Measurements from ENCODE around the gene TASP1.
"Not testable (repeated sequence)": the region's sequence is repeated elsewhere in the genome, so short reads cannot be mapped to it uniquely, and the experiment has no call there.

The TASP1 gene

GRCh38 chr20:13396022-13396421 is 242.7 kb downstream of the TASP1 start:
- H3K4me1 ChIP-seq (ENCODE audit: control insufficient read depth in 1 of 2, insufficient read depth in 2 of 2, low read length in 2 of 2) = no peaks in the 10 kb centered on the region
- H3K4me3 ChIP-seq (ENCODE audit: low read depth in 1 of 2, low read length in 2 of 2) = no peak overlapping the region
- H3K9ac ChIP-seq (ENCODE audit: low read depth in 1 of 2, low read length in 2 of 2) = no peak overlapping the region
- H3K9me3 ChIP-seq (ENCODE audit: control insufficient read depth in 1 of 2, low read length in 2 of 2) = no peaks in the 10 kb centered on the region
- no peak overlapping the region for H3K27ac ChIP-seq (ENCODE audit: low read depth, low read length)
- H3K36me3 ChIP-seq (ENCODE audit: control insufficient read depth in 1 of 2, insufficient read depth in 2 of 2, low read length in 2 of 2) = peaks cover 0 to 5% of the 10 kb centered on the region in 2 donors
- H3K27me3 ChIP-seq (ENCODE audit: control insufficient read depth in 1 of 2, insufficient read depth in 2 of 2, low read length in 2 of 2) = no peaks in the 10 kb centered on the region

GRCh38 chr20:13395232-13395631 is 243.5 kb downstream of the TASP1 start:
- Histone ChIP-seq H3K9me3 (ENCODE audit: control insufficient read depth in 1 of 2, low read length in 2 of 2) (no peaks in the 10 kb centered on the region), H3K36me3 (ENCODE audit: control insufficient read depth in 1 of 2, insufficient read depth in 2 of 2, low read length in 2 of 2) (peaks cover 0 to 5% of the 10 kb centered on the region in 2 donors), H3K4me1 (ENCODE audit: control insufficient read depth in 1 of 2, insufficient read depth in 2 of 2, low read length in 2 of 2) (no peaks in the 10 kb centered on the region), H3K4me3 (ENCODE audit: low read depth in 1 of 2, low read length in 2 of 2) (no peak overlapping the region), H3K27me3 (ENCODE audit: control insufficient read depth in 1 of 2, insufficient read depth in 2 of 2, low read length in 2 of 2) (no peaks in the 10 kb centered on the region), H3K9ac (ENCODE audit: low read depth in 1 of 2, low read length in 2 of 2) (no peak overlapping the region), H3K27ac (ENCODE audit: low read depth, low read length) (no peak overlapping the region)

GRCh38 chr20:13392391-13392790 is 246.3 kb downstream of the TASP1 start:
- no peak overlapping the region for H3K27ac ChIP-seq (ENCODE audit: low read depth, low read length)

GRCh38 chr20:13389115-13389514 is 249.6 kb downstream of the TASP1 start:
- Histone ChIP-seq H3K9me3 (ENCODE audit: control insufficient read depth in 1 of 2, low read length in 2 of 2) (no peaks in the 10 kb centered on the region), H3K27ac (ENCODE audit: low read depth, low read length) (no peak overlapping the region), H3K27me3 (ENCODE audit: control insufficient read depth in 1 of 2, insufficient read depth in 2 of 2, low read length in 2 of 2) (no peaks in the 10 kb centered on the region), H3K9ac (ENCODE audit: low read depth in 1 of 2, low read length in 2 of 2) (no peak overlapping the region), H3K36me3 (ENCODE audit: control insufficient read depth in 1 of 2, insufficient read depth in 2 of 2, low read length in 2 of 2) (peaks cover 3 to 10% of the 10 kb centered on the region in 2 donors), H3K4me1 (ENCODE audit: control insufficient read depth in 1 of 2, insufficient read depth in 2 of 2, low read length in 2 of 2) (no peaks in the 10 kb centered on the region), H3K4me3 (ENCODE audit: low read depth in 1 of 2, low read length in 2 of 2) (no peak overlapping the region)

More at GRCh38 chr20:13392391-13392790, 246.3 kb downstream of the TASP1 start:
- no peaks in the 10 kb centered on the region for H3K4me1 ChIP-seq (ENCODE audit: control insufficient read depth in 1 of 2, insufficient read depth in 2 of 2, low read length in 2 of 2)
- peaks cover 3 to 10% of the 10 kb centered on the region in 2 donors for H3K36me3 ChIP-seq (ENCODE audit: control insufficient read depth in 1 of 2, insufficient read depth in 2 of 2, low read length in 2 of 2)
- no peaks in the 10 kb centered on the region for H3K27me3 ChIP-seq (ENCODE audit: control insufficient read depth in 1 of 2, insufficient read depth in 2 of 2, low read length in 2 of 2)
- no peaks in the 10 kb centered on the region for H3K9me3 ChIP-seq (ENCODE audit: control insufficient read depth in 1 of 2, low read length in 2 of 2)
- no peak overlapping the region for H3K9ac ChIP-seq (ENCODE audit: low read depth in 1 of 2, low read length in 2 of 2)
- no peak overlapping the region for H3K4me3 ChIP-seq (ENCODE audit: low read depth in 1 of 2, low read length in 2 of 2)

- Histone ChIP-seq H3K9me3 (ENCODE audit: control insufficient read depth in 1 of 2, low read length in 2 of 2) (peaks cover 0 to 3% of the 10 kb centered on the region in 2 donors), H3K27ac (ENCODE audit: low read depth, low read length) (no peak overlapping the region), H3K4me3 (ENCODE audit: low read depth in 1 of 2, low read length in 2 of 2) (no peak overlapping the region), H3K27me3 (ENCODE audit: control insufficient read depth in 1 of 2, insufficient read depth in 2 of 2, low read length in 2 of 2) (no peaks in the 10 kb centered on the region), H3K4me1 (ENCODE audit: control insufficient read depth in 1 of 2, insufficient read depth in 2 of 2, low read length in 2 of 2) (no peaks in the 10 kb centered on the region), H3K36me3 (ENCODE audit: control insufficient read depth in 1 of 2, insufficient read depth in 2 of 2, low read length in 2 of 2) (peaks cover 0 to 5% of the 10 kb centered on the region in 2 donors), H3K9ac (ENCODE audit: low read depth in 1 of 2, low read length in 2 of 2) (no peak overlapping the region)
These were observed 254.6 kb downstream of the TASP1 start for GRCh38 chr20:13384132-13384531.

GRCh38 chr20:13382786-13383185 is 255.9 kb downstream of the TASP1 start:
- H3K36me3 ChIP-seq (ENCODE audit: control insufficient read depth in 1 of 2, insufficient read depth in 2 of 2, low read length in 2 of 2) = peaks cover 0 to 4% of the 10 kb centered on the region in 2 donors
- no peaks in the 10 kb centered on the region for H3K4me1 ChIP-seq (ENCODE audit: control insufficient read depth in 1 of 2, insufficient read depth in 2 of 2, low read length in 2 of 2)
- no peak overlapping the region for H3K27ac ChIP-seq (ENCODE audit: low read depth, low read length)
- H3K27me3 ChIP-seq (ENCODE audit: control insufficient read depth in 1 of 2, insufficient read depth in 2 of 2, low read length in 2 of 2) = no peaks in the 10 kb centered on the region
- no peak overlapping the region for H3K4me3 ChIP-seq (ENCODE audit: low read depth in 1 of 2, low read length in 2 of 2)
- H3K9ac ChIP-seq (ENCODE audit: low read depth in 1 of 2, low read length in 2 of 2) = no peak overlapping the region
- peaks cover 0 to 3% of the 10 kb centered on the region in 2 donors for H3K9me3 ChIP-seq (ENCODE audit: control insufficient read depth in 1 of 2, low read length in 2 of 2)

- H3K27me3 ChIP-seq (ENCODE audit: control insufficient read depth in 1 of 2, insufficient read depth in 2 of 2, low read length in 2 of 2); H3K36me3 ChIP-seq (ENCODE audit: control insufficient read depth in 1 of 2, insufficient read depth in 2 of 2, low read length in 2 of 2); H3K4me1 ChIP-seq (ENCODE audit: control insufficient read depth in 1 of 2, insufficient read depth in 2 of 2, low read length in 2 of 2); H3K4me3 ChIP-seq (ENCODE audit: low read depth in 1 of 2, low read length in 2 of 2); H3K9me3 ChIP-seq (ENCODE audit: control insufficient read depth in 1 of 2, low read length in 2 of 2); H3K27ac ChIP-seq (ENCODE audit: low read depth, low read length); H3K9ac ChIP-seq (ENCODE audit: low read depth in 1 of 2, low read length in 2 of 2): not testable (repeated sequence)
These were observed 258.1 kb downstream of the TASP1 start for GRCh38 chr20:13380497-13381229.

GRCh38 chr20:13373400-13373799 is 265.3 kb downstream of the TASP1 start:
- H3K27ac ChIP-seq (ENCODE audit: low read depth, low read length) = no peak overlapping the region
- no peaks in the 10 kb centered on the region for H3K36me3 ChIP-seq (ENCODE audit: control insufficient read depth in 1 of 2, insufficient read depth in 2 of 2, low read length in 2 of 2)
- peaks cover 0 to 2% of the 10 kb centered on the region in 2 donors for H3K9me3 ChIP-seq (ENCODE audit: control insufficient read depth in 1 of 2, low read length in 2 of 2)
- H3K9ac ChIP-seq (ENCODE audit: low read depth in 1 of 2, low read length in 2 of 2) = no peak overlapping the region
- H3K4me1 ChIP-seq (ENCODE audit: control insufficient read depth in 1 of 2, insufficient read depth in 2 of 2, low read length in 2 of 2) = no peaks in the 10 kb centered on the region
- H3K4me3 ChIP-seq (ENCODE audit: low read depth in 1 of 2, low read length in 2 of 2) = no peak overlapping the region
- no peaks in the 10 kb centered on the region for H3K27me3 ChIP-seq (ENCODE audit: control insufficient read depth in 1 of 2, insufficient read depth in 2 of 2, low read length in 2 of 2)

GRCh38 chr20:13364278-13365170 is 274.2 kb downstream of the TASP1 start:
- Histone ChIP-seq H3K4me3 (ENCODE audit: low read depth in 1 of 2, low read length in 2 of 2) (no peak overlapping the region), H3K4me1 (ENCODE audit: control insufficient read depth in 1 of 2, insufficient read depth in 2 of 2, low read length in 2 of 2) (no peaks in the 10 kb centered on the region), H3K27me3 (ENCODE audit: control insufficient read depth in 1 of 2, insufficient read depth in 2 of 2, low read length in 2 of 2) (no peaks in the 10 kb centered on the region), H3K9me3 (ENCODE audit: control insufficient read depth in 1 of 2, low read length in 2 of 2) (peaks cover 0 to 3% of the 10 kb centered on the region in 2 donors), H3K36me3 (ENCODE audit: control insufficient read depth in 1 of 2, insufficient read depth in 2 of 2, low read length in 2 of 2) (no peaks in the 10 kb centered on the region), H3K27ac (ENCODE audit: low read depth, low read length) (no peak overlapping the region), H3K9ac (ENCODE audit: low read depth in 1 of 2, low read length in 2 of 2) (no peak overlapping the region)

- Histone ChIP-seq H3K9me3 (ENCODE audit: control insufficient read depth in 1 of 2, low read length in 2 of 2) (peaks cover 0 to 2% of the 10 kb centered on the region in 2 donors), H3K4me1 (ENCODE audit: control insufficient read depth in 1 of 2, insufficient read depth in 2 of 2, low read length in 2 of 2) (no peaks in the 10 kb centered on the region), H3K36me3 (ENCODE audit: control insufficient read depth in 1 of 2, insufficient read depth in 2 of 2, low read length in 2 of 2) (no peaks in the 10 kb centered on the region), H3K9ac (ENCODE audit: low read depth in 1 of 2, low read length in 2 of 2) (no peak overlapping the region), H3K4me3 (ENCODE audit: low read depth in 1 of 2, low read length in 2 of 2) (no peak overlapping the region), H3K27me3 (ENCODE audit: control insufficient read depth in 1 of 2, insufficient read depth in 2 of 2, low read length in 2 of 2) (no peaks in the 10 kb centered on the region), H3K27ac (ENCODE audit: low read depth, low read length) (no peak overlapping the region)
These were observed 275.3 kb downstream of the TASP1 start for GRCh38 chr20:13363473-13363872.
